ENCODE measurements around the gene CAPN8.
A peak's percentile ranks its signal among the peaks of the same experiment; 100 is the strongest.
"Not testable (repeated sequence)": the region's sequence is repeated elsewhere in the genome, so short reads cannot be mapped to it uniquely, and the experiment has no call there.

The CAPN8 gene

GRCh38 chr1:223519116-223519515 lies 146.4 kb downstream of the CAPN8 start:
- DNase-seq = no peak

GRCh38 chr1:223518553-223518952 lies 146.9 kb downstream of the CAPN8 start:
- not testable (repeated sequence) for DNase-seq

- DNase-seq = no peak
Observed at GRCh38 chr1:223515926-223516325, 149.6 kb downstream of the CAPN8 start.

- no peak for DNase-seq
Observed at GRCh38 chr1:223515421-223515820, 150.1 kb downstream of the CAPN8 start.

- no peak for DNase-seq
Observed at GRCh38 chr1:223514644-223515043, 150.9 kb downstream of the CAPN8 start.

GRCh38 chr1:223513309-223513708 lies 152.2 kb downstream of the CAPN8 start:
- DNase-seq = peak; percentile 19

- no peak for DNase-seq
Observed at GRCh38 chr1:223512057-223512456, 153.4 kb downstream of the CAPN8 start.

- no peak for DNase-seq
Observed at GRCh38 chr1:223508796-223509195, 156.7 kb downstream of the CAPN8 start.

GRCh38 chr1:223504741-223505140 lies 160.8 kb downstream of the CAPN8 start:
- DNase-seq = peak; percentile 56

GRCh38 chr1:223503348-223503747 lies 162.2 kb downstream of the CAPN8 start:
- DNase-seq = no peak

- DNase-seq = no peak
Observed at GRCh38 chr1:223500560-223501425, 164.7 kb downstream of the CAPN8 start.

- no peak for DNase-seq
Observed at GRCh38 chr1:223496883-223497282, 168.6 kb downstream of the CAPN8 start.

- DNase-seq = no peak
Observed at GRCh38 chr1:223494926-223495645, 170.4 kb downstream of the CAPN8 start.

- no peak for DNase-seq
Observed at GRCh38 chr1:223492044-223492443, 173.5 kb downstream of the CAPN8 start.

All from NCI-H2081 treated with DMSO at 0.1 percent for 48 hours (cell line).